ENCODE measurements around the gene ALPK1. TPM values are rescaled to one million over a fixed set of nuclear protein-coding genes. Genes with fewer than 3 reads are reported as not detected.

Gene ALPK1
- total and polyA plus RNA-seq, 2 experiments from 2014 or later = 0.10 to 0.49 TPM

DNA sequence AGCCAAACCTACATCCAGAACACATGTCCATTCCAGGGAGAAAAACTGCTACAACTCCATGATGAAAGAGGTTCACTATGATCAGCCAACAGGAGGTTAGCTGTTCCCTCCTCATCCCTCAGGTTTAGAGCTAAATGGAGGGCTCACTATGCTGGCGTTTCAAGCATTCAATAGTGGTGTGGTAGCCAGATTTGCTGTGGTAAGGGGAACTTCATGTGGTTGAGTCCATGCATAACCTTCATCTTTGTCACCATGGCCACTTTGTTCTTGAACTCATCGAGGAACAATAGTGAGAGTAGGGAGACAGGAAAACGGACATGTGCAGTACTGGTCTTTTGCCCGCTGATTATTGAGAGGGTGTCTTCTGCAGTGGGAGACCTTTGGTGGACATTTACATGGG, 33.8 kb downstream of the ALPK1 start:
- Histone ChIP-seq H3K36me3 (ENCODE audit: insufficient read depth) (no peaks in the 10 kb centered on the region), H3F3A (replicated peaks; ENCODE audit: low read depth) (no peaks in the 10 kb centered on the region), H2AFZ (no peak overlapping the region), H3K27me3 (ENCODE audit: insufficient read depth) (no peaks in the 10 kb centered on the region), H3K27ac (ENCODE audit: low read depth) (no peak overlapping the region), H3K4me2 (no peak overlapping the region), H3K4me1 (ENCODE audit: insufficient read depth) (no peaks in the 10 kb centered on the region), H4K20me1 (replicated peaks; ENCODE audit: insufficient read depth) (no peaks in the 10 kb centered on the region; the same call in 1 of the 2 replicates), H3K9me2 (ENCODE audit: insufficient read depth) (no peaks in the 10 kb centered on the region; the same call in 1 of the 2 replicates), H3K79me2 (replicated peaks; ENCODE audit: insufficient read depth) (no peaks in the 10 kb centered on the region), H3K4me3 (no peak overlapping the region)
- Mint-ChIP-seq H3K36me3 (ENCODE audit: low read depth) (no peaks in the 10 kb centered on the region), H3K27me3 (ENCODE audit: insufficient read depth, low read depth, poor library complexity) (no peaks in the 10 kb centered on the region), H3K9me3 (no peaks in the 10 kb centered on the region), H3K4me3 (no peak overlapping the region), H3K4me1 (peaks cover 3% of the 10 kb centered on the region; the same call in 2 of the 3 replicates), H3K27ac (no peak overlapping the region)
- DNase-seq (ENCODE audit: low spot score) = no peak
- ATAC-seq = no peak
- TF ChIP-seq JUNB (IDR thresholded peaks at IDR 0.05; ENCODE audit: unreplicated experiment) = no peak
- TF ChIP-seq ZNF114 (CRISPR knock-in tag; IDR thresholded peaks at IDR 0.05) = no peak
- no peak for TF ChIP-seq EZH2 (IDR thresholded peaks at IDR 0.05; ENCODE audit: low read depth, unreplicated experiment)
- TF ChIP-seq ZNF331 (CRISPR knock-in tag; IDR thresholded peaks at IDR 0.05; ENCODE audit: low read depth) = no peak
- TF ChIP-seq CREB1 (CRISPR knock-in tag; IDR thresholded peaks at IDR 0.05; ENCODE audit: low read depth) = no peak
- no peak for TF ChIP-seq EZH2phosphoT487 (IDR thresholded peaks at IDR 0.05; ENCODE audit: unreplicated experiment)
- TF ChIP-seq ZNF462 (CRISPR knock-in tag; IDR thresholded peaks at IDR 0.05) = no peak
- TF ChIP-seq, protein P1, sequence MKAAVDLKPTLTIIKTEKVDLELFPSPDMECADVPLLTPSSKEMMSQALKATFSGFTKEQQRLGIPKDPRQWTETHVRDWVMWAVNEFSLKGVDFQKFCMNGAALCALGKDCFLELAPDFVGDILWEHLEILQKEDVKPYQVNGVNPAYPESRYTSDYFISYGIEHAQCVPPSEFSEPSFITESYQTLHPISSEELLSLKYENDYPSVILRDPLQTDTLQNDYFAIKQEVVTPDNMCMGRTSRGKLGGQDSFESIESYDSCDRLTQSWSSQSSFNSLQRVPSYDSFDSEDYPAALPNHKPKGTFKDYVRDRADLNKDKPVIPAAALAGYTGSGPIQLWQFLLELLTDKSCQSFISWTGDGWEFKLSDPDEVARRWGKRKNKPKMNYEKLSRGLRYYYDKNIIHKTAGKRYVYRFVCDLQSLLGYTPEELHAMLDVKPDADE (IDR thresholded peaks at IDR 0.05) = no peak
- TF ChIP-seq, protein P2, sequence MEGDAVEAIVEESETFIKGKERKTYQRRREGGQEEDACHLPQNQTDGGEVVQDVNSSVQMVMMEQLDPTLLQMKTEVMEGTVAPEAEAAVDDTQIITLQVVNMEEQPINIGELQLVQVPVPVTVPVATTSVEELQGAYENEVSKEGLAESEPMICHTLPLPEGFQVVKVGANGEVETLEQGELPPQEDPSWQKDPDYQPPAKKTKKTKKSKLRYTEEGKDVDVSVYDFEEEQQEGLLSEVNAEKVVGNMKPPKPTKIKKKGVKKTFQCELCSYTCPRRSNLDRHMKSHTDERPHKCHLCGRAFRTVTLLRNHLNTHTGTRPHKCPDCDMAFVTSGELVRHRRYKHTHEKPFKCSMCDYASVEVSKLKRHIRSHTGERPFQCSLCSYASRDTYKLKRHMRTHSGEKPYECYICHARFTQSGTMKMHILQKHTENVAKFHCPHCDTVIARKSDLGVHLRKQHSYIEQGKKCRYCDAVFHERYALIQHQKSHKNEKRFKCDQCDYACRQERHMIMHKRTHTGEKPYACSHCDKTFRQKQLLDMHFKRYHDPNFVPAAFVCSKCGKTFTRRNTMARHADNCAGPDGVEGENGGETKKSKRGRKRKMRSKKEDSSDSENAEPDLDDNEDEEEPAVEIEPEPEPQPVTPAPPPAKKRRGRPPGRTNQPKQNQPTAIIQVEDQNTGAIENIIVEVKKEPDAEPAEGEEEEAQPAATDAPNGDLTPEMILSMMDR (conservative IDR thresholded peaks at IDR 0.05; ENCODE audit: low read depth in 2 of 2) = no peak
- no peak for TF ChIP-seq STAT1 (IDR thresholded peaks at IDR 0.05; ENCODE audit: unreplicated experiment)
- TF ChIP-seq NANOG (IDR thresholded peaks at IDR 0.05; ENCODE audit: borderline replicate concordance) = no peak
- no peak for TF ChIP-seq POLR2AphosphoS5 (IDR thresholded peaks at IDR 0.05; ENCODE audit: low read depth)
- TF ChIP-seq, protein P3, sequence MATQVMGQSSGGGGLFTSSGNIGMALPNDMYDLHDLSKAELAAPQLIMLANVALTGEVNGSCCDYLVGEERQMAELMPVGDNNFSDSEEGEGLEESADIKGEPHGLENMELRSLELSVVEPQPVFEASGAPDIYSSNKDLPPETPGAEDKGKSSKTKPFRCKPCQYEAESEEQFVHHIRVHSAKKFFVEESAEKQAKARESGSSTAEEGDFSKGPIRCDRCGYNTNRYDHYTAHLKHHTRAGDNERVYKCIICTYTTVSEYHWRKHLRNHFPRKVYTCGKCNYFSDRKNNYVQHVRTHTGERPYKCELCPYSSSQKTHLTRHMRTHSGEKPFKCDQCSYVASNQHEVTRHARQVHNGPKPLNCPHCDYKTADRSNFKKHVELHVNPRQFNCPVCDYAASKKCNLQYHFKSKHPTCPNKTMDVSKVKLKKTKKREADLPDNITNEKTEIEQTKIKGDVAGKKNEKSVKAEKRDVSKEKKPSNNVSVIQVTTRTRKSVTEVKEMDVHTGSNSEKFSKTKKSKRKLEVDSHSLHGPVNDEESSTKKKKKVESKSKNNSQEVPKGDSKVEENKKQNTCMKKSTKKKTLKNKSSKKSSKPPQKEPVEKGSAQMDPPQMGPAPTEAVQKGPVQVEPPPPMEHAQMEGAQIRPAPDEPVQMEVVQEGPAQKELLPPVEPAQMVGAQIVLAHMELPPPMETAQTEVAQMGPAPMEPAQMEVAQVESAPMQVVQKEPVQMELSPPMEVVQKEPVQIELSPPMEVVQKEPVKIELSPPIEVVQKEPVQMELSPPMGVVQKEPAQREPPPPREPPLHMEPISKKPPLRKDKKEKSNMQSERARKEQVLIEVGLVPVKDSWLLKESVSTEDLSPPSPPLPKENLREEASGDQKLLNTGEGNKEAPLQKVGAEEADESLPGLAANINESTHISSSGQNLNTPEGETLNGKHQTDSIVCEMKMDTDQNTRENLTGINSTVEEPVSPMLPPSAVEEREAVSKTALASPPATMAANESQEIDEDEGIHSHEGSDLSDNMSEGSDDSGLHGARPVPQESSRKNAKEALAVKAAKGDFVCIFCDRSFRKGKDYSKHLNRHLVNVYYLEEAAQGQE (IDR thresholded peaks at IDR 0.05; ENCODE audit: unreplicated experiment) = no peak

Data from GM23338 (cell line).